GM18907 (cell line): ENCODE measurements around the gene COMMD7.

Source experiments
- ATAC-seq: cut with Tn5 transposase; IDR thresholded peaks from one replicate; pipeline ENCODE4 v1.9.1; 2021; ENCODE audit warnings: mild to moderate bottlenecking, moderate library complexity; ENCODE audit not compliant: unreplicated experiment

Gene COMMD7

DNA sequence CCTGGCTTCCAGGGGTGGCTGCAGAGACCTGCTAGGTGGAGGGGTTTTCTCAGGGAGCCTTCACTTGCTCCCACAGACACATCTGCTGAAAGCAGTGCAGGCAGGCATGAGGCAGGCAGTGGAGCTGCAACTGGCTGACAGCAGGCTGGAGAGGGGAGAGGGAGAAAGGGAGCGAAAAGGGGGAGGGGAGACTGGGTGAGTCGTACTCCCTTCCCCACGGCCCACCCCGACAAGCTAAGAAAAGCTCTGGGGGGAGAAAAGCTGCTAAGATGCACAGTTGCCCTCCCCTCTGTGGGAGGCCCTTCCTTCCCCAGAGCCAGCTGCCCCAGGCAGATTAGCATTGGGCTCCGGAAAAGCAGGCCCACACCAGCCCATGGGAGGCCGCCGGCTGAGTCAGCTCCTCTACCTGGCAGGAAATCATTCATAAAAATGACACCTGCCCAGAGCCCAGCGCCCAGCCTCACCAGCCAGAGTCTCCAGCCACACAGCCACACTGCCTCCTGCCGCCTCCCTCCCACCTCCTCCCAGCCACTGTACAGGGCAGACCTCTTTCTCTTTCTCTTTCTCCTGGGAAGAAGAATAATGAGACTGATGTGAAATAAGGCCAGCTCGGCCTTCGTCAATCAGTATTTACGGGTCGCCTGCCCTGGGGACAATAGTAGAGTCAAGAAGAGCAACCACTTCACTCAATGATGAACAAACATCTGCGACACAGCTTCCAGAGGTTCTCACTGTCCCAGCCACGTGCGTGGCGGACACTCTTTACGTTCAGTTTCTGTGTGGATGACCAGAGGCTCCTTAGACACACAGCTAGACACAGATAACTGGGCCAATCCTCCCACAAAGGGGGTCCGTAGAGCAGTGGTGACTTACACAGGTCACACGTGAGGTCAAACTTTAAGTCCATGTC lies 61.8 kb downstream of the COMMD7 start:
- ATAC-seq: no peak

- ATAC-seq: no peak
Measured at GRCh38 chr20:32680544-32681174, 62.6 kb downstream of the COMMD7 start.

DNA sequence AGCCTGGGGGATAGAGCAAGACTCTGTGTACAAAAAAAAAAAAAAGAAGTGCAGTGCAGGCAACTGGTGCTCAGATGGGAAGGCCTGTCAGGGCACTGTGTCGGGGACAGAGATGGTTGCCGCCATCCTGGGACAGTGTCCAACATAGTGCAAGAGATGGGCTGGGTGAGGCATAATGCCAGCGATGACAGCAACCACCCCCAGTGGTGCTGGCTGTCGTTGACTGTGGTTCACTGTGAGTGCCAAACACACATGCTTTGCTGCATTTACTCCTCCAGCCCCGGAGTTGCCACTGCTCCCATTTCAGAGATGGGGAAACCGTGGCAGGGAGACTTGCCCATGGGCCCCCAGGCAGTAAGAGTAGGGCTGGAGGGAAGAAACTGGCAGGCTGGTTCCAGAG lies 64.3 kb downstream of the COMMD7 start:
- ATAC-seq: no peak

DNA sequence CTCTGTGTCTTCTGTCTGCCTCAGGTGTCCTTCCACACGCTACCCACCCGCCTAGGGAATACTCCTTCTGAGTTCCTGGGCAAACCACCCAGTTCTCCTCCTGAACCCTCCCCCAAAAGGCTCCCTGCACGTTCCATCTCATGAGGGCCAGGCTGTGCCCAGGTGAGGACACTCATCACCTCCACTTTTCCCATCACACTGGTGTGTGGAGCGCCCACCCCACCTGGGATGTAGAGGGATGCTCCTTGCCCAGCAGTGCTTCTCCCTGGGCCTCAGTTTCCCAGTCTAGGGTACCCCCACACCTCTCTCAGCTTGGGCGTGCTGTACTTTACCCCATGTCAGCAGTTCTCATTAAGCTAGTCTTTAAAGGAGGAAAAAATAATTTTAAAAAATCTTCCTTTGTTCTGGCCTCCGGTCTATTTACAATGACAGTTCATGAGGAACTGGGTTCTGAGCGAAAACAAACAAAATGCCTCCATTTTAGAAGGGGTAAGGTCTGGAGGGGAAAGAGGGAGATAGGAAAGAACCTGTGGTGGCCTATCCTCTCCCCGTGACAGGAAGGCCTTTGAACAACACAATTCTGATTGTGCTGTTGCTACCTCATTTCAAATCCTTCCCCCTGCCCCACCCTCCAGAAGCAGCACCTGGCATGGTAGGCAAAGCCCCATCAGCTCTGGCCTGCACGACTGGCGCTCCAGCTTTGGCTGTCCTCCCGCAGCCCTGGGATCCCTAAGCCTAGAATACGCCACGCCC lies 67.9 kb downstream of the COMMD7 start:
- ATAC-seq: no peak

DNA sequence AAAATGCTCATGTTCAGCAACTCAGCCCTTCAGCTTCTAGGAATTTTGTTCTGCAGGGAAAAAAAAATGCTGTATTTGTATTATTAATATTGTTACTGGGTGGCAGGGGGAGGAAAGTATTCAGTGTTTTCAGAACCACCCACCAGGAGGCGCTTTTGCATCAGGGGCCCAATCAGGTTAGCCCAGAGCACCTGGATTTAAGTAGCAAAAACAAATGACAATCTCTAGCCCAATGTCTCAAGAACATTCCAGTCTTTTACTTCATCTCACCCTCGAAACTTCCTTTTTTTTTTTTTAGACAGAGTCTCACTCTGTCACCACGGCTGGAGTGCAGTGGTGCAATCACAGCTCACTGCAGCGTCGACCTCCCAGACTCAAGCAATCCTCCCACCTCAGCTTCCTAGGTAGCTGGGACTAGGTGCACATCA lies 68.9 kb downstream of the COMMD7 start:
- ATAC-seq: no peak

DNA sequence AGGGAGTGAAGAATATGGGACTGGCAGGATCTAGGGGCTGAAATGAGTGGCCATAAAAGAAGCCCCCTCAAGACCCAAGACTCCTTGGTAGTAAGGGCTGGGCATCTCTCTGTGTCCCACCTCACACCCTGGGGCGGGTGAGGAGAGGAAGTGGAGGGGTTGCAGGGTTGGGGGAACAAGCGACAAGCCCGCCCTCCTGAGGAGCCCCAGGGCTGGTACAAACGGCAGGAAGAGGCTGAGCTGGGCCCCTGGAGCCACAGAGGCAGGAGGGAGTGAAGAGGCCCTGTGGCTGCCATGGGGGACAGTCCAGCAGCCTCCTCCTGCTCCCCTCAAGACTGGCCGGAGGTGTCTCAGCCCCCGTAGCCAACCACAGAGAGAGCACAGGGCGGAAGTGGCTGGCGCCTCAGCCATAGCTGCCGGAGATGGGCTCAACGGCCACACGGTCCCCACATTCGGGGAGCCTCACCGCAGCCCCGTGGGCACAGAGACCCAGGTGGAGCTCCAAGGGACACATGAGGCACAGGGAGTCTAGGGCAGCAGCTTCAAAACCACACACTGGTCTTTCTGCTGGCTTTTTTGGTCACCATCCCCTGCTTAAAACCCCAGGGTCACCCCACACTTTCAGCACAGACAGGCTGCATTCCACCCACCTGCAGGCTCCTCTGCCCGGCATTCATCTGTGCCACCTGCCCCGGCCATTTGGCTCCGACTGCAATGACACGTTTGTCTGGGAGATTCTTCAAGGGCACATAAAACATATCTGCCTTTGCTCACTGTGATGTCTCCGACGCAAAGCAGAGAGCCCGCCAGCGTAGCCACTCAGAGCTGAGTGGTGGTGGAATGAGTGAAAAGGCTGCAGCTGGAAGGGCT lies 70.0 kb downstream of the COMMD7 start:
- ATAC-seq: peak; percentile 70

- ATAC-seq: peak; percentile 10
Measured at GRCh38 chr20:32672394-32672981, 70.8 kb downstream of the COMMD7 start.

GRCh38 chr20:32670773-32671455 lies 72.4 kb downstream of the COMMD7 start:
- no peak for ATAC-seq

GRCh38 chr20:32667027-32667426 lies 76.2 kb downstream of the COMMD7 start:
- ATAC-seq: no peak

GRCh38 chr20:32664678-32665159 lies 78.5 kb downstream of the COMMD7 start:
- ATAC-seq: no peak

DNA sequence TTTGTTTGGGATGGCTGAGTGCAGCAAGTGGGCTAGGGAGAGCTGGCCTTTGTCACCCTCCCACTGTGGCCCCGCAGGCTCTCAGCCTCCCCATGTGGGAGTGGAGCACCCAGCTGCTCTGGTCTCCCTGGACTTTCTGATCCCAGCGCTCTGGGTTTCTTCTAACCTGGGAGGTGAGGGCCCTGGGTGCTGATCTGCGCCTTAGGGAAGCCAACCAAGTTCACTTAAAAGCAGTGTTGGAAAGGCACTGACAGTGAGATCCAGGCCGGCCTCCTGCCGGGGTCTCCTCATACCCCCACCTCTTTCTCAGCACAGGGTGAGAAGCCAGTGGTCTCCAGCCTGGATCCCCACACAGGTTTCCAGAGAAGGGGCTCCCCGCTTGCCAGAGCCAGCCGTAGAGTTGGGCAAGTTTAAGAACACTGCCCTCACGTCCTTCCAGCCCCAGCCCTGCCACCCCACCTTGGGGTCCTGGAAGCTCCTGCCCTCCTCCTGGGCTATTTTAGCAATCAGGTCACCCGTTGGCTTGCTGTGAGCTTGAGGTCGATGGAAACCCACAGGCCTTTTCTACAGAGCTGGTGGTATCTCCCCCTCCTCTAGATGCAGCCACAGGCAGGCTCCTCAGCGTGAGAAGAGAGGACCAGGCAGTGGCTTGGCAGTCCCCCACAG lies 79.1 kb downstream of the COMMD7 start:
- no peak for ATAC-seq

- ATAC-seq: no peak
Measured at GRCh38 chr20:32663335-32664011, 79.8 kb downstream of the COMMD7 start.

DNA sequence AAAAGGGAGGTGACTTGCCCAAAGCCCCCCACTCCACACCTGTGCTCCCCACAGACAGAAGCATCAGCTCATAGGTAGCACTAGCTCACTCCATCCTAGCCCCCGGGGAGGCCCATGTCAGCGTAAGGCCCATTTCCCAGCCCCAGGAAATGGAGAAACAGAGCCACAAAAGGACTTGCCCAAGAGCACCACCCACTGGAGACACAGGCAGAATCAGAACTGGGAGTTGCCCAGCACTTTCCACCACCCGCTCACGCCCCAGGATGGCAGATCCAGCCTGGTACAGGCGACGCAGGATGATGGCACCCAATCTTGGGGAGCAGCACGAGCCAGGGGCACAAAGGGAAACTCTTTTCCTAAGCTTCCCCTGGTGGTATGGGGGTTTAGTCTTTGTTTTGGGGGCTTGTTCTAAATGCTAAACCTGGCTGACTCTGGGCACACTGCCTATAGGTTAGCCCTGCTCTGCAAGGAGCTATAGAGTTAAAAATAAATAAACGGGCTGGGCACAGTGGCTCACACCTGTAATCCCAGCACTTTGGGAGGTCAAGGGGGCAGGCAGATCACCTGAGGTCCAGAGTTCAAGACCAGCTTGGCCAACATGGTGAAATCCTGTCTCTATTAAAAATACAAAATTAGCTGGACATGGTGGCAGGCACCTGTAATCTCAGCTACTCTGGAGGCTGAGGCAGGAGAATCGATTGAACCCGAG lies 81.3 kb downstream of the COMMD7 start:
- ATAC-seq: no peak

DNA sequence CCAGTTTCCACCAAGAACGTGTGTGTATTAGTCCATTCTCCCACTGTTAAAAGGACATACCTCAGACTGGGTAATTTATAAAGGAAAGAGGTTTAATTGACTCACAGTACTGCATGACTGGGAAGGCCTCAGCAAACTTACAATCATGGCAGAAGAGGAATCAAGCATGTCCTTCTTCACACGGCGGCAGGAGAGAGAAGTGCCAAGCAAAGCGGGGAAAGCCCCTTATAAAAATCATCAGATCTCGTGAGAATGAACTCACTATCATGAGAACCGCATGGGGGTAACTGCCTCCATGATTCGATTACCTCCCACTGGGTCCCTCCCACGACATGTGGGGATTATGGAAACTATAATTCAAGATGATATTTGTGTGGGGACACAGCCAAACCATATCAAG lies 82.6 kb downstream of the COMMD7 start:
- no peak for ATAC-seq

DNA sequence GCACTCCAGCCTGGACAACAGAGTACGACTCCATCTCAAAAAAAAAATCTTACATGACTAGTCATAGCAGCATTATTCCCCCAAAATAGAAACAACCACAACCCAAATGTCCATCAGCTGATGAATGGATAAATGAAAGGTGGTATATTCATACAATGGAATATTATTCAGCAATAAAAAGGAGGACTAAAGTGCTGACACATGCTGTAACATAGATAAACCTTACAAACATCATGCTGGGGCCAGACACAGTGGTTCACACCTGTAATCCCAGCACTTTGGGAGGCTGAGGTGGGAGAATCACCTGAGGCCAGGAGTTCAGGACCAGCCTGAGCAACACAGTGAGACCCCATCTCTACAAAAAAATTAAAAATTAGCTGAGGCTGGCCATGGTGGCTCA lies 86.4 kb downstream of the COMMD7 start:
- no peak for ATAC-seq

DNA sequence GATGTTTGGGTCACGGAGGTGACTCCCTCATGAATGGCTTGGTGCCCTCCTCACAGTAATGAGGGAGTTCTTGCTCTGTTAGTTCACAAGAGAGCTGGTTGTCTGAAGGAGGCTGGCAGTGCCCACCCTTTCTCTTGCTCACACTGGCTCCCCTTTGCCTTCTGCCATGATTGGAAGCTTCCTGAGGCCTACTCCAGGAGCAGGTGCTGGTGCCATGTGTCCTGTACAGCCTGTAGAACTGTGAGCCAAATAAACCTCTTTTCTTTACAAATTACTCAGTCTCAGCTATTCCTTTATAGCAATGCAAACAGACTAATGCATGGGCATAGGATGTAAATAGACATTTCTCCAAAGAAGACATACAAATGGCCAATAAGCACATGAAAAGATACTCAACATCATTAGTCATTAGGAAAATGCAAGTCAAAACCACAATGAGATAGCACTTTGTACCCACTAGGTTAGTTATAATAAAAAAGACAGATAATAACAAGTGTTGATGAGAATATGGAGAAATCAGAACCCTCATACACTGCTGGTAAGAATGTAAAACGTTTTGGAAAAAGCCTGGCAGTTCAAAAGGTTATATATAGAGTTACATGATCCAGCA lies 87.3 kb downstream of the COMMD7 start:
- ATAC-seq: no peak

DNA sequence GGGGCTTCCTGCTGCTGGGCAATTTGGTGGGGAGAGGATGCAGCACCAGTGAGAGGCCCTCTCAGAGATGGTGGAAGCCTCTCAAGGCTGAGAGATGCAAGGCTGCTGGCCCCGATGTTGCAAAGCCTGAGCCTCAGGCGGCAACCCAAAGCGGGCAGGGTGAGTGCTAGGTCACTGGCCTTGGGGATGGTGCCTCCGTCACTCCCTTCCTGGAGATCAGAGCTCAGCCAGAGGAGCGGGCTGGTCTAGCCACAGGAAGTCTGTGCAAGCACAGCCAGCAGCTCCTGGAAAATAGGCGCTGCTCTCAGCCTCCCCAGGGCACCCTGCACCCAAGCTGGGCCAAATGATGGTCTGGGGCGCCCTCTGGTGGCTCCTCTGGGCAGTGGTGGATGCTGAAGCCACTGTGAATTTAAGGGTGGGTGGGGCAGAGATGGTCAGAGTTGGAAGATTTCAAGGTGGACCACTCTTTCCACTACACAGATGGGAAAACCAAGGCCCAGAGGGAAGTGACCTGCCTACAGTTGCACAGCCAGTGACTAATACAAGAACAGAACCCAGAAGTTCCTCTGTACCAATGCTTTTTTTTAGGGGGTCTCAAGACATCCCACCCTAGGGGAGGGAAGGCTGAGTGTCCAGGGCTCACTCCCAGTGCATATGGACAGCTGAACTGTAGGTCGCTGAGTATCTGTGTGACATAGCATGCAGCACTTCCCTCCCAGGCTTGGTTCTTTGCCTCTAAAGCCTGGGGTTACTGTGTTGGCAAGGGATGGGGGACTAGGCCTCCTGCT lies 90.3 kb downstream of the COMMD7 start:
- ATAC-seq: peak; percentile 67
